ENCODE results near the gene TCF23.

TCF23 gene

GRCh38 chr2:27199241-27199640, 50.4 kb downstream of the TCF23 start:
- H3K4me3 ChIP-seq (ENCODE audit: low read depth, low read length): no peak overlapping the region
- no peak for TF ChIP-seq CTCF (IDR thresholded peaks at IDR 0.05; ENCODE audit: borderline replicate concordance, insufficient read depth, low read depth, low read length)

DNA sequence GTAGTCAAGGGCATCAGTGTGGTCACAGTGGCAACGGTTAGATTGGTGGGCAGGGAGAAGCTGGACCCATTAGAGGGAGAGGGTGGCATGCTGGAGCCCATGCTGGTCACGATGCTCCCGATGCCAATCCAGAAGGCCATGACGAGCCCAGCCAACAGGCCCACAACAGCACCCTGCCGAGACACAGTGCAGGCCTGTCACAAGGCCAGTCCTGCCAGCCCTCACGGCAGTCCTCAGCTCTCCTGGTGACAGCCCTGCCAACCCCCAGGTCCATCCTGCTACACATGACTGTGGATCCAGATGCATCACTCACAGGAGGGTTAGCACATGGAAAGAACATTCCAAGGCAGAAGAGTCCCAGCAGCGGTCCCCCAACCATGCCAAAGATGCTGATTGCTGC, 52.9 kb downstream of the TCF23 start:
- no peak for TF ChIP-seq CTCF (IDR thresholded peaks at IDR 0.05; ENCODE audit: borderline replicate concordance, insufficient read depth, low read depth, low read length)
- H3K4me3 ChIP-seq (ENCODE audit: low read depth, low read length): no peak overlapping the region

- no peak overlapping the region for H3K4me3 ChIP-seq (ENCODE audit: low read depth, low read length)
- TF ChIP-seq CTCF (IDR thresholded peaks at IDR 0.05; ENCODE audit: borderline replicate concordance, insufficient read depth, low read depth, low read length): no peak
Observed at GRCh38 chr2:27202854-27203253, 54.0 kb downstream of the TCF23 start.

DNA sequence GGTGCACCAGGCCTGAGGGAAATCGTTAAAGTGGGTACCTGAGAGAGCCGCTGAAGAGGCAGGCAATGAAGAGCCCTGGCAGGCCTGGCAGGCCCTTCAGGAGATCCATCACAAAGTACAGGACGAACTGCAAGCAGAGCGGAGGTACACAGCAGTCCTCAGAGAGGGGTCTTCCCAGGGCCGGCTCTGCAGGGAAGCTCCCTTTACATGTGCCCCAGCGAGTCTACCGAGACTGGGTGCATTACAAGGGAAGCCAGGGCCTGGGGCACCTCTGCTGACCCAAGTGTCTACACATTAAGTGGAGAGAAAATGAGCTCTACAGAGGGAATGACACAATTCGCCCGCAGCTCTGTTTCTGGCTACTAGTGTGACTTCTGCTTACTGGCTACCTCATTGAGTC, 54.9 kb downstream of the TCF23 start:
- TF ChIP-seq CTCF (IDR thresholded peaks at IDR 0.05; ENCODE audit: borderline replicate concordance, insufficient read depth, low read depth, low read length): no peak

GRCh38 chr2:27204566-27204965, 55.8 kb downstream of the TCF23 start:
- no peak for TF ChIP-seq CTCF (IDR thresholded peaks at IDR 0.05; ENCODE audit: borderline replicate concordance, insufficient read depth, low read depth, low read length)
- H3K4me3 ChIP-seq (ENCODE audit: low read depth, low read length): no peak overlapping the region

More for the DNA sequence above, 54.9 kb downstream of the TCF23 start:
- no peak overlapping the region for H3K4me3 ChIP-seq (ENCODE audit: low read depth, low read length)

- H3K4me3 ChIP-seq (ENCODE audit: low read depth, low read length): no peak overlapping the region
- TF ChIP-seq CTCF (IDR thresholded peaks at IDR 0.05; ENCODE audit: borderline replicate concordance, insufficient read depth, low read depth, low read length): no peak
Observed at GRCh38 chr2:27205206-27205605, 56.4 kb downstream of the TCF23 start.

DNA sequence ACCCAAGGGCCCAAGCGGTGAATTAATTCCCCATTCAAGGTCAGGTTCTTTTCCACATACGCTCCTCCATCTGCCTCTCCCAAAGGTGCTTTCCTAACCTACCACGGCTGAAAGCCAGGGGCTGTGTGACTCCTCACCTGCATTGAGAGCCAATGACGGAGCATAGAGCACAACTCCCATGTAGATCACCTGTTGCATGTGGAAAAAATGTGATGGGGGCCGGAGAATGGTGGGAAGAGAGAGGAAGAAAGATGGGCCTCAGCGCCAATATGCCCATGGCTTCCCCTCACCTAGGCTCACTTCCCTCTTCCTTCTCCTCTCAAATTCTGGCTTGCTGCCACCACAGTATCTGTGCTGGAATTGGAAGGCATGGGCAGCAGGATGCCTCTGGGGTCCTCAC, 57.5 kb downstream of the TCF23 start:
- no peak overlapping the region for H3K4me3 ChIP-seq (ENCODE audit: low read depth, low read length)
- TF ChIP-seq CTCF (IDR thresholded peaks at IDR 0.05; ENCODE audit: borderline replicate concordance, insufficient read depth, low read depth, low read length): no peak
